NCI-H2081 treated with DMSO at 0.1 percent for 48 hours (cell line): ENCODE data around the gene ABHD16A.

ENCODE experiments used
- DNase-seq: peaks from one replicate; lab custom pipeline; 2025; lab: John Stamatoyannopoulos, UW

The ABHD16A gene

GRCh38 chr6:31689249-31690110 is 13.6 kb downstream of the ABHD16A start:
- no peak for DNase-seq

DNA sequence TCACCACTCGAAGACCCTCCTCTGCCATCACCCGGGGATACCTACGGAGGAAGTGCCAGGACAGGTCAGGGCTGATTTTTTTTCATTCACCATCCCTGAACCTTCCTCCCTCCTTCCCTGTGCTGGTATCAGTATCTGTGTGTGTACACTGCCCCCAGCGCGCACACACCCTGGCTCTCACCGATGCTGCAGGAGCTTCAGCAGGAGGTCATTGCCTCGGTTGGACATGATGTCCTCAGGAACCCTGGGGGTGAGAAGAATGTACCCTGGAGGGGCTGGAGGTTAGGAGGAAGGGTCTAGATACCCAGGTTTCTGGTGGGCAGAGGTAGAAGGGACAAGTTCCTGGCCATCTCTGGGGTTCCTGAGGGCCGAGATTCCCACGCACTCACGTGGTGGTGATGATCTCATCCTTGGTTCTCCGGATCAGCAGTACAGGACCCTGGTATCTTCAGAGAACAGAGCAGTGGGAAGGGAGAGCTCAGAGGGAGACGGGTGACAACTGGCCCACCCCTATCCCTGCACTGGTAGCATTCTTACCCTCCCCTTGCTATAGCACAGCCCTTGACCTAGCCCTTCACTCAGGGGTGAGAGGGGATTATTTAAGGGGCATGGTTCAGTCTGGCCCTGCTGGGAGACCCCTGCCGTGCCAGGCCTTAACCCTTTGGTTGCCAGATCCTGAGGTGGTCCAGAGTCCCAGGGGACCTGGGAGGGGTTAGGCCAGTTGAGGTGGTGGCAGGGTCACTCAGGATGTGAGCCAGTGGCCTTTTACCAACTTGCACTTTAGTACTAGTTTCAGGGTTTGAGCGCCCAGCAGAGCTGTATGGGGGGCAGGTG is 15.0 kb downstream of the ABHD16A start:
- no peak for DNase-seq

DNA sequence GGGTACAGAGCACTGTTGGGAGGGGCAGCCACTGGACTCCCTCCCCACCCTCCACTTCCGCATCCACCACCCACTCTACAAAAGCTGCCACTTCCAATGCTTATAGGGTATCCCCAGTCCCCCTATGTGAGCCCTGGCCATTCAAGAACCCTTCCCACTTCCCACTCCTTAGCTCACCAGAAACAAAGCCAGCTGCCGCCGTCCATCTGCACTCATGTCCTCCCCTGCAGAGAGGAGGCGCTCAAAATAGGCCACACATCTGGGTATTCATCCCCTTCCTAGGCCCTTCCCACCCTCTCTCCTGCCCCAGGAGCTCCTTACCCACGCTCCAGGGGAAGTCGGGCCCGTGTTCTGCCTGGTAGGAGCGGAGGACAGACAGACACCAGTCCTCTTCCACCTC is 15.8 kb downstream of the ABHD16A start:
- DNase-seq, result no peak

GRCh38 chr6:31686483-31686882 is 16.6 kb downstream of the ABHD16A start:
- DNase-seq, result no peak

- no peak for DNase-seq
Measured at GRCh38 chr6:31683591-31683990, 19.5 kb downstream of the ABHD16A start.

DNA sequence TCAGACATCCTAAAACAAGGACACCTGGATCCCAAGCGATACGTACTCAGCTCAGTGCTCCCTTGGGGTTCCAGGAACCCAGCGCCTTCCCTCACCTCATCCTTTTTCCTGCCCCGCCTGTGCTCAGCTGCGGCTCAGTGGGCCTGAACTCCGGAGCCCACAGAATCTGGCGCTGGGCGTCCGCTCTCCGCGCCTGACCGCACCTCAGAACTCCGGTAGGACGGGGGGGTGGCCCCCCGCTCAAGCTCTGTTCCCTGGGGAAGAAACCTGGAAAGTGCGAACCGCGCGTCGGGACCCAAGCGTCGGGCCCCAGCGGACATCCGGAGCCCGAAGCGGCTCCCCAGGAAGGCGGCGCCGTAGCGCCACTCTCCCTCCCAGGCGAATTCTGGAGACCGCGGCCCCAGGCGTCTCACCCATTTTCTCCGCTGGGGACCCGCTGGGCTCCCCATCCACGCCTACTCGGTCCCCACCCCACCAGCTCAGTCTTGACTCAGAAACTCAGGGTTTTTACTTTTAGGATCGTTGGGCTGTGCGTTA is 21.9 kb downstream of the ABHD16A start:
- no peak for DNase-seq

GRCh38 chr6:31680226-31681134 is 22.6 kb downstream of the ABHD16A start, which contains the start of gene LY6G5C:
TSS of gene LY6G5C (minus strand) at chr6:31681067. CDS start at chr6:31680373, 694 bp downstream.
- DNase-seq, result peak; percentile 69

- DNase-seq, result no peak
Measured at GRCh38 chr6:31677955-31678354, 25.2 kb downstream of the ABHD16A start.

DNA sequence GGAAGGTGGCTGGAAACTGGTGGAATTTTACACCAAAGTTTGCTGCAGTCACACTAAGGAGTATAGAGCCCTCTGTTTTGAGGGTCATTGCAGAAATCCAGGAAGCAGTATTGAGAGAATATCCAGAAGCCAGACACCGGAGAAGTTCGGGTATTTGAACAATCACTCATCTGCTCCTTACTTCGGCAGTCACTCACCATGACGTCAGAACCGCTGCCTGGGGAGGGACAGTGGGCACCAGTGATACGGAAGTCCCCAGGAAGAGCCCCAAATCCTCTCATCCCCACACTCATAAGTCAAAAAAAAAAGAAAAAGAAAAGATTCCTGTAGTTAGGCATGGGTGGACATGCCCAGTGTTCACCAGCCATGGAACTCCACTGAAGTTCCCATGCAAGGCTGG is 26.2 kb downstream of the ABHD16A start:
- no peak for DNase-seq

DNA sequence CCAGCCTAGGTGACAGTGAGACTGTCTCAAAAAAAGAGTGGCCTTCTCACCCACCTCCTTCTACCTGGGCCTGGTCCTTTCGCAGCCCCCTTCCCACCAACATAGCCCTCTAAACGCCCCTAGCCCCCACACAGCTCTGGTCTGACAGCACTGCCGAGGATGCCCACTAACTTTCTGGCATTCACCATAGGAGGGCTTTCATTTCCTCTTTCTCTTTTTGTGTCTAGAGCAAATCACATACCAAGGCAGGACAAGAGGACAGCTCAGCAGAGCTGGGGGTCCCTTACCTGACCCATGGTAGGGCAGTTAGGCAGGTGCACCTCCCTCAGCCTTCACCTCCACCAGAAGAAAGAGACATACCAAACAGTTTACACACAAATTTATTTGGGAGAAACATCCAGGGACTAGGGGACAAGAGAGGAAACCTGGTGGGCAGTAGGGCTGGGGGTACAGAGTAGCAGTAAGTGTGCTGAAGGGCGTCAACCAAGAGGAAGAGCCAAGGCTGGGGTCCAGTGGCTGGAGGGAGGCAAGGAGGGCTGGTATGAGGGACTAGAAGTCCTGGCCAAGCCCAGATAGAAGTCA is 26.7 kb downstream of the ABHD16A start:
- no peak for DNase-seq

DNA sequence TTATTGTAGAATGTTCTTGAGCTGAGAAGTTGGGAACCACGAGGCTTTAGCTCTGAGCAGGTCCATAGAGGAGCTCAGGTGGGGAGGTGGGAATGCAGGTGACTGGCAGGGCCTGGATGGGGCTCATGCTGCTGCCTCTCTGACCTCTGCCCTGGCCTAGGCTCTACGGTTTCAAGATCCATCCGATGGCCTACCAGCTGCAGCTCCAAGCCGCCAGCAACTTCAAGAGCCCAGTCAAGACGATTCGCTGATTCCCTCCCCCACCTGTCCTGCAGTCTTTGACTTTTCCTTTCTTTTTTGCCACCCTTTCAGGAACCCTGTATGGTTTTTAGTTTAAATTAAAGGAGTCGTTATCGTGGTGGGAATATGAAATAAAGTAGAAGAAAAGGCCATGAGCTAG is 33.4 kb downstream of the ABHD16A start, which contains the start of gene LY6G5B:
LY6G5B (plus strand) TSS at position 301 of the 400 bp plus-strand sequence. CDS start 975 bp downstream, outside the sequence.
- no peak for DNase-seq

GRCh38 chr6:31666337-31666965 is 36.7 kb downstream of the ABHD16A start:
- no peak for DNase-seq

DNA sequence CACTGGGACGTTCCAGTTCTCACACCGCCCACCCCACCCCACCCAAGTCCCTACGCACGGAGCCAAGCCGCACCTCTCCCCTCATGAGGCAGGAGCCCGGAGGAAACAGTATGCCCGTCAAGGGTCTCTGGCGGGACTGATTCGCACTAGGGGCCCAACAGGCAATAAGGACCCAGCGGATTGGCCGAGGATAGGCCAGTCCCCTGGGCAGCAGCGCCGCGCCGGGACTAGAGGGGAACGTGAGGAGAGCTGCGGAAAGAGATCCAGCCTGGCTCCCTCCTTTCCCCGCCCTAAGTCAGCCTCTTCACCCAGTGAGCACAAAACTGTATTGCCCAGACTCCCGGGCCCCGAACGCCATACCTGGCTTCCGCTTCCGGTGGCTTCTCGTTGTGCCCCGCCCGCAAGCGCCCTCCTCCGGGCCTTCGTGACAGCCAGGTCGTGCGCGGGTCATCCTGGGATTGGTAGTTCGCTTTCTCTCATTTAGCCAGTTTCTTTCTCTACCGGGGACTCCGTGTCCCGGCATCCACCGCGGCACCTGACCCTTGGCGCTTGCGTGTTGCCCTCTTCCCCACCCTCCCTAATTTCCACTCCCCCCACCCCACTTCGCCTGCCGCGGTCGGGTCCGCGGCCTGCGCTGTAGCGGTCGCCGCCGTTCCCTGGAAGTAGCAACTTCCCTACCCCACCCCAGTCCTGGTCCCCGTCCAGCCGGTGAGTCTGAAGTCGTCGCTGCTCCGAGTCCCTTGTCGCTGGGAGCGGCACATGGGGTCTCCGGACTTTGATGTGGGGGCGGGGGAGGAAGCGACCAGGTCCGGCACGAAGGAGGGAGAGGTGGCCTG is 37.4 kb downstream of the ABHD16A start, which contains the start of gene CSNK2B:
CSNK2B (plus strand) TSS at position 580 of the 836 bp plus-strand sequence. CDS start 752 bp downstream, outside the sequence.
- DNase-seq, result peak; percentile 92

DNA sequence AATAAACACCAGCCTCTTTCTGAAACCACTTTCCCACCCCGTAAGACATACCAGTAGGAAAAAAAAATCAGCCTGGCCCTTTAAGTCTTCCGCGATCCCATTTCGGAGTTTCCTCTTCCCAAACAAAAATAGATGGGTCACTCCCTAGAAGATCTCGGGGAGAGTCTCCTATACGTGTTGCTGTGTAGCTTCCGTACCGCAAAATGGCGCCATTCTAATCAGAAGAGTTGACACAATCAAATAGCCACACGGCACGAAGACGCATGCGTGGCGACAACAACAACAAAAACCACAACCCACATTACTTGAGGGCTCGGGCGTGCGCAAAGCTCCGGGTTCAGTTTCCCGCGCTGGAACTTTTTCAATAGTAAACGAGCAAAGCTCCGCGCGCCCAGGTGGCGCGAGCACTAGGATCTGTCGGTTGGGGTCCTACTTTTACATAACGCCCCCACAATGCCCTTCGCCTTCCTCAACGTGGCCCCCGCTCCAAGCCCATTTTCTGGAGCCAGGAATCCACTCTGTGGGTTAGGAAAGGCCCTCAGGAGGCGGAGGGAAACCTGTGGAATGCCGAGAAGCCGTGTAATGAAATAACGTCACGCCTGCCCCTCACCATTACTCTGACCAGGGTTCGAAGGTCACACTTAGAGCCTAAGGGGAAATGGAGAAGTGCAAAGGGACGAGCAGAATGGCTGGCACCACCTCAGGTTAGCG is 38.2 kb downstream of the ABHD16A start, which contains the start of gene GPANK1:
GPANK1 (minus strand) TSS at position 208 of the 711 bp plus-strand sequence. CDS start 519 bp downstream, outside the sequence.
- peak; percentile 74 for DNase-seq

DNA sequence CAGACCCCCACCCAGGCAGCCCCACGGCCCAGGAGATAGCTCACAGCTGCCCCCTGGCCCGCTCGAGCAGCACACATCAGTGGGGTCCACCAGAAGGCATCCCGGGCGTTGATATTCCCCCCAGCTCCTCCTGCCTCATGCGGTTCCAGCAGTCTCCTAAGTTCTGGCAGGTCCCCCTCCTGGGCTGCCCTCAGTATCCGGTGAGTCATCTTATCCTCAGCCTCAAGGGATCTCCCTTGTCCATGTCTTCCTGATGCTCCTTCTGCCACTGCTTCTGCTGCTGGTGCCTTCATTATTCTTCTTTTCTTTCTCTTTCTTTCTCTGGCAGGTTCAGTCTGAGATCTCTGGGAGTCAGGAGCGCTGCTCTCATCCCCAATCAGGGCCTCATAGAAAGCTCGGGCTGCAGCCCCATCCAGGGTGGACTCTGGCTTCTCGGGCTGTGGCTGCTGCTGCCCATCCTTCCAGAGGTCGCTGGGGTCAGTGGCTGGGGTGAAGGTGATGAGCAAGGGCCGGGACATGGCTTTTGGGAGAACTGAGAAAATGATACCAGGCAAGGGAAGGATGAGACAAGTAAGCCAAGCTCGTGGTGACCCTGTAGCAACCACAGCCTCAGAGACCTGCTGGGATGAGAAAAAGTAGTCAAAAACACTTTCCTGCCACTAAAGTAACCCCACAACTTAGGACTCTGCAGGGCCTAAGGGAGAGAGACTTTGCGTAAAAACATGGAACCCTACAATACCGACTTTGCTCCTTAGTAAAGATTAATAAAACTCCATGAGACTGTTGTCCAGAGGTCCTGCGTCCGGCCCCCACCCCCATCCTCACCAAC is 38.9 kb downstream of the ABHD16A start:
- no peak for DNase-seq

GRCh38 chr6:31663126-31663960 is 39.8 kb downstream of the ABHD16A start:
- no peak for DNase-seq
